ENCODE results near the gene ZNF513.

GRCh38 chr2:27351802-27352598, 28.5 kb downstream of the ZNF513 start:
- TF ChIP-seq, protein P1, sequence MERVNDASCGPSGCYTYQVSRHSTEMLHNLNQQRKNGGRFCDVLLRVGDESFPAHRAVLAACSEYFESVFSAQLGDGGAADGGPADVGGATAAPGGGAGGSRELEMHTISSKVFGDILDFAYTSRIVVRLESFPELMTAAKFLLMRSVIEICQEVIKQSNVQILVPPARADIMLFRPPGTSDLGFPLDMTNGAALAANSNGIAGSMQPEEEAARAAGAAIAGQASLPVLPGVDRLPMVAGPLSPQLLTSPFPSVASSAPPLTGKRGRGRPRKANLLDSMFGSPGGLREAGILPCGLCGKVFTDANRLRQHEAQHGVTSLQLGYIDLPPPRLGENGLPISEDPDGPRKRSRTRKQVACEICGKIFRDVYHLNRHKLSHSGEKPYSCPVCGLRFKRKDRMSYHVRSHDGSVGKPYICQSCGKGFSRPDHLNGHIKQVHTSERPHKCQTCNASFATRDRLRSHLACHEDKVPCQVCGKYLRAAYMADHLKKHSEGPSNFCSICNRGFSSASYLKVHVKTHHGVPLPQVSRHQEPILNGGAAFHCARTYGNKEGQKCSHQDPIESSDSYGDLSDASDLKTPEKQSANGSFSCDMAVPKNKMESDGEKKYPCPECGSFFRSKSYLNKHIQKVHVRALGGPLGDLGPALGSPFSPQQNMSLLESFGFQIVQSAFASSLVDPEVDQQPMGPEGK (CRISPR knock-in tag; IDR thresholded peaks at IDR 0.05; ENCODE audit: borderline replicate concordance): no peak
- TF ChIP-seq, protein P2, sequence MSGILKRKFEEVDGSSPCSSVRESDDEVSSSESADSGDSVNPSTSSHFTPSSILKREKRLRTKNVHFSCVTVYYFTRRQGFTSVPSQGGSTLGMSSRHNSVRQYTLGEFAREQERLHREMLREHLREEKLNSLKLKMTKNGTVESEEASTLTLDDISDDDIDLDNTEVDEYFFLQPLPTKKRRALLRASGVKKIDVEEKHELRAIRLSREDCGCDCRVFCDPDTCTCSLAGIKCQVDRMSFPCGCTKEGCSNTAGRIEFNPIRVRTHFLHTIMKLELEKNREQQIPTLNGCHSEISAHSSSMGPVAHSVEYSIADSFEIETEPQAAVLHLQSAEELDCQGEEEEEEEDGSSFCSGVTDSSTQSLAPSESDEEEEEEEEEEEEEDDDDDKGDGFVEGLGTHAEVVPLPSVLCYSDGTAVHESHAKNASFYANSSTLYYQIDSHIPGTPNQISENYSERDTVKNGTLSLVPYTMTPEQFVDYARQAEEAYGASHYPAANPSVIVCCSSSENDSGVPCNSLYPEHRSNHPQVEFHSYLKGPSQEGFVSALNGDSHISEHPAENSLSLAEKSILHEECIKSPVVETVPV (CRISPR knock-in tag; IDR thresholded peaks at IDR 0.05): no peak
- TF ChIP-seq ZNF565 (CRISPR knock-in tag; conservative IDR thresholded peaks at IDR 0.05; ENCODE audit: low read depth): no peak
- no peak for TF ChIP-seq ISL1 (CRISPR knock-in tag; IDR thresholded peaks at IDR 0.05)
- TF ChIP-seq ZNF8 (CRISPR knock-in tag; IDR thresholded peaks at IDR 0.05): no peak
- TF ChIP-seq TOX (CRISPR knock-in tag; IDR thresholded peaks at IDR 0.05; ENCODE audit: borderline replicate concordance): no peak
- TF ChIP-seq TSHZ2 (CRISPR knock-in tag; IDR thresholded peaks at IDR 0.05): no peak
- TF ChIP-seq ZC3H10 (CRISPR knock-in tag; IDR thresholded peaks at IDR 0.05): no peak

Measured in SK-N-SH treated with all-trans-retinoic acid at 6 μM for 48 hours (cell line).